Stimulated activated CD8-positive, alpha-beta memory T cell treated with anti-CD3 and anti-CD28 coated beads, Interleukin-15, amount 100 ng/mL, for 4 hours (primary cell): ENCODE results near the gene CD300LF.

Source experiments
- DNase-seq, 2 donors: peaks; one replicate each; pipeline ENCODE4 v3.0.0-alpha.2; 2020; ENCODE audit warnings: low read depth in 2 of 2

Gene CD300LF

GRCh38 chr17:74745548-74746177, 32.9 kb upstream of the CD300LF start:
- no peak for DNase-seq

DNA sequence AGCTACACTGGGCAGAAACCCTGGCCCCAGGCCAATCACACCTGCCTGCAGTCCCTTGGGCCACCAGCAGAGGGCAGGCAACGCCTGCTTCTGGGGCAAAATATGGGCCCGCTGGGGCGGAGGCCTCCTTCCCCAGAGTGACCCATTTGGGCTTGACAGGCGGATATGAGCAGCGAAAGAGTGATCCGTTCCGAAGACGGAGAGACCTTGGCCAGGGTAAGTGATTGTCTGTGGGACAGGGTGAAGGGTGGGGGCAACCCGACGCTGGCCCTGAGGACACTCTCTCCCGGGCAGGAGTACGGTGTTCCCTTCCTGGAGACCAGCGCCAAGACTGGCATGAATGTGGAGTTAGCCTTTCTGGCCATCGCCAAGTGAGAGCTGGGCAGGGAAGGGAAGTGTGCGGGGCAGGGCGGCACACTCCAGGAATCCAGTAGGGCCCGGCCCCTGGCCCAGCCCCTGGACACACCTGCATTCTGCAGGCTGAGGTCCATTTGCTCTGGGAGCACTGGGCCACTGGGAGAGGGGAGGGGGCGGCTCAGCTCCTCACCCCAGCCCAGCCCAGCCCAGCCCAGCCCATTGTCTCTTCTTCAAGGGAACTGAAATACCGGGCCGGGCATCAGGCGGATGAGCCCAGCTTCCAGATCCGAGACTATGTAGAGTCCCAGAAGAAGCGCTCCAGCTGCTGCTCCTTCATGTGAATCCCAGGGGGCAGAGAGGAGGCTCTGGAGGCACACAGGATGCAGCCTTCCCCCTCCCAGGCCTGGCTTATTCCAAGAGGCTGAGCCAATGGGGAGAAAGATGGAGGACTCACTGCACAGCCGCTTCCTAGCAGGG, 32.2 kb upstream of the CD300LF start:
- DNase-seq = peak; percentile 56 to 60

- no peak for DNase-seq
These were observed 31.6 kb upstream of the CD300LF start for GRCh38 chr17:74744349-74744713.

- no peak for DNase-seq
These were observed 31.0 kb upstream of the CD300LF start for GRCh38 chr17:74743755-74744154.

DNA sequence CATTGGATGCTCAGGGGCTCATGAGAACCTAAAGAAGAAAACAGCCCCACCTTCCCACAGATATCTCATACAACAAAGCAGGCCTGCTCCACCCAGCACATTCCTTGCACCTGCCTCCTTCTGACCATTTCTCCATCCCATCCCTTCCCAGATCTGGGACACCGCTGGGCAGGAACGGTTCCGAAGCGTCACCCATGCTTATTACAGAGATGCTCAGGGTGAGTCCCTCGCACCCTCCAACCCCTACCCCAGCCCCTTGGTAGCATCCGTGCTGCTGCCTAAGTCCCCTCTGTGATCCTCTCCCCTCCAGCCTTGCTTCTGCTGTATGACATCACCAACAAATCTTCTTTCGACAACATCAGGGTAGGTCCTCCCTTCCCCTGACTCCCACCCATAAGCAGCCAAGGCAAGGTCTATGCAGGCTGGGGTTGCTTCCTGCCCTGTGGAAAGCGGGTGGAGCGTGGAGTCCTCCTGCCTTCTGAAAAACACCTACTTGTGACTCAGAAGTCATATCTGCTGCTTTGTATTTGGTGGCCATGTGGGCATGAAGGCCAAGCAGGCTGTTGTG, 30.3 kb upstream of the CD300LF start:
- DNase-seq = no peak

- DNase-seq = no peak
These were observed 29.4 kb upstream of the CD300LF start for GRCh38 chr17:74742153-74742515.

GRCh38 chr17:74740641-74741387, 28.1 kb upstream of the CD300LF start:
- no peak for DNase-seq

GRCh38 chr17:74740173-74740572, 27.4 kb upstream of the CD300LF start:
- DNase-seq = no peak

DNA sequence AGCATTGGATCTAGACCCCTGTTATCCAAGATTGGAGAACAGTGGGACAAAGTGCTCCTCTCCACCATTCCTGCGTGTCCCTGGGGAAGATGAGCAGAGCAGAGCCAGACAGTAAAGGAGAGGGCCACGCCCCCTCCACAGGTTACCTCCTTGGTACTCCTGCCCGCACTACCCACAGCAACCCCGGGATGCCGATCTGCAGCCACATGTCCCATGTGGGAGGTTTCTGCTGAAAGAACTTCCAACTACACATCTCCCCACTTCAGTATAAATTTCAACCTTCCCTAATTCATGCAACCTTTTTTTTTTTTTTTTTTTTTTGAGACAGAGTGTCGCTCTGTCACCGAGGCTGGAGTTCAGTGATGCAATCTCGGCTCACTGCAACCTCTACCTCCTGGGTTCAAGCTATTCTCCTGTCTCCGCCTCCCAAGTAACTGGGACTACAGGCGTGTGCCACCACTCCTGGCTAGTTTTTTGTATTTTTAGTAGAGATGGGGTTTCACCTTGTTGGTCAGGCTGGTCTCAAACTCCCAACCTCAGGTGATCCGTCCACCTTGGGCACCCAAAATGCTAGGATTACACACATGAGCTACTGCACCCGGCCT, 26.6 kb upstream of the CD300LF start:
- no peak for DNase-seq

- peak; percentile 60 to 63 for DNase-seq
These were observed 25.6 kb upstream of the CD300LF start for GRCh38 chr17:74738051-74738996.

- no peak for DNase-seq
These were observed 24.8 kb upstream of the CD300LF start for GRCh38 chr17:74737299-74738050.

GRCh38 chr17:74736513-74737298, 24.0 kb upstream of the CD300LF start, which contains the start of gene RAB37:
Gene RAB37, plus strand, starts transcription at chr17:74737256. Its CDS starts 17 bp downstream, at chr17:74737273.
- DNase-seq = no peak

DNA sequence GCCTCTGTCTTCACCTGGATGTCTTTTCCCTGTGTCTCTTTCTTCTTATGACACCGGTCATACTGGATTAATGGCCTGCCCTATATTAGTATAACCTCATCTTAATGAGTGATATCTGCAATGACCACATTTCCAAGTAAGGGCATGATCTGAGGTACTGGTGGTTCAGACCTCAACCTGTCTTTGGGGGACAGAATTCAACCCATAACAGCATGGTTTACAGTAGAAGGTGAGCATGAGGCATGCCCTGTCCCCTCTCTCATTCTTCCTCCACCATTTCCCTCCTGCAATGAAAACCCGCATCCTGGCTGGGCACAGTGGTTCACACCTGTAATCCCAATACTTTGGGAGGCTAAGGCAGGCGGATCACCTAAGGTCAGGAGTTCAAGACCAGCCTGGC, 21.5 kb upstream of the CD300LF start:
- DNase-seq = no peak

- no peak for DNase-seq
These were observed 20.8 kb upstream of the CD300LF start for GRCh38 chr17:74733365-74734122.

DNA sequence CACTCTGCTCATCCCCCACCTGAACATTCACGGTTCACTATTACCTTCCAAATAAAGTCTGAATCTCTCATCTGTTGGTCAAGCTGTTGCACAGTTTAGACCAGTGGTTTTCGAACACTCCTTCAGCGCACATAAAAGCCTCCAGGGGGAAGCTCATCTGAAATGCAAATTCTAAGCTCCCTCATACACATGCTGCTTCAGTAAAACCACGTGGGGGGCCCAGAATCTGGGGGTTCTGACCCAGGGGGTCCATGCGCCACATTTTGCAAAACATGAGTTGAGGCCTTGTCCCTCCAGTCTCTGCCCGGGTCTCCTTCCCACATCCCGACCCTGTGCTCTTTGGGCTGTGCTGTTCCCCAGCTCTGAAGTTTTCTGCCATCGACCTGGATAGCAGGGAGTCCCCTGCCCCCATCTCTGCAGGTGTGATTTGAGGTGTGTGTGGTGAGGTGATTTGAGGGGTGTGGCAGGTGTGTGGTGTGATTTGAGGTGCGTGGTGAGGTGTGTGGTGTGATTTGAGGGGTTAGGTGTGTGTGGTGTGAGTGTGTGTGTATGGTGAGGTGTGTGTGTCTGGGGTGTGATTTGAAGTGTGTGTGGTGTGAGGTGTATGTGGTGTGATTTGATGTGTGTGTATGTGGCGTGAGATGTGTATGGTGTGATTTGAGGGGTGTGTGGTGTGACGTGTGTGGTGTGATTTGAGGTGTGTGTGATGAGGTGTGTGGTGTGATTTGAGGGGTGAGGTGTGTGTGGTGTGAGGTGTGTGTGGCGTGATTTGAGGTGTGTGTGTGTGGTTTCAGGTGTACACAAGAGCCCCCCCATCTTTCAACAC, 19.5 kb upstream of the CD300LF start:
- DNase-seq = no peak

- DNase-seq = no peak
These were observed 18.6 kb upstream of the CD300LF start for GRCh38 chr17:74731347-74731605.

DNA sequence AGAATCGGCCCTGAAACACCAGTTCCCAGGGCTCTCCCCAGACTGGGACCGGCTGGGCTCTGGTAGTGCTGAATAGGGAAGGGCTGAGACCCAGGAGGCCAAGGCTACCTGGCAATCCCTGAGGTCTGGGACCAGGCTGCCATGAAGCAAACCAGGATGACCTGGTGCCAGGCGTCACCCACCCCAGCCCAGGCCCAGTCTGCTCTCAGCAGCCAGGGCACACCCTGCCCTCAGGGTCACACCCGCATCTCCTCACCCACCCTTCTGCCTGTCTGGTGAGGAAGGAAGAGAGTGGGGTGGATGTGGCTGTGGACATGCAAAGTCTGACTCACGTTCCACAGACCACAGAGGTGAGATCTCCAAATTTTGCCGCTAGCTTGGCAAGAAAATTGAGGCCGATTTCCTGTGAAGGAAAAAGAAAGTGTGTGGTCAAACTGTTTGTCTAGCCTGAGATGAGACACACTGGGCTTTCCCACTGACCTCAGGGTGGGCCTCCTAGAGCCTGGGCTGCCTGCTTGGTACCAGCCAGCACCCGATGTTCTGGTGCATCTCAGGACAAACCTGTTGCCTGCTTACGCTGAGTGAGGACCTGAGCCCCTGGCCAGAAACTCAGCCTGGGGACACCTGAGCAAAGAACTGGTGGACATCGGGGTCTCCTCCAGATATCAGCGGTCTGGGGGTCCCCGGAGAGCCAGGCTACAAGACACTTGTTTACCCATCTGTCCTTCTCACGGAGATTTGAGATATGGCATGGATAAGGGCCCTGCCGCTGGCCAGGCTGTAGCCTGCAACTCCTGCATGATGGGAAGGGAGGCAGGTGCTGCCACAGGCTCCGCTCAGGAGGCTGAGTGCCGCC, 18.0 kb upstream of the CD300LF start:
- DNase-seq = peak in 1 of 2 donors; percentile 42
